Mucosa of descending colon (tissue), 3 donors: ENCODE data around the gene PFKL. TPM values are rescaled to one million over a fixed set of nuclear protein-coding genes. Genes with fewer than 3 reads are reported as not detected.
"Not testable (repeated sequence)": the region's sequence is repeated elsewhere in the genome, so short reads cannot be mapped to it uniquely, and the experiment has no call there.

Source experiments
- ATAC-seq: fragments of 200-7000 bp; cut with Tn5 transposase; one replicate; pipeline ENCODE4 v1.9.1; 2020; ENCODE audit warnings: mild to moderate bottlenecking, moderate library complexity
- DNase-seq, 3 donors: peaks; one replicate each; pipeline ENCODE4 v3.0.0-alpha.2; 2020
- H3K36me3 ChIP-seq: fragments of 200-600 bp; one replicate; pipeline ENCODE4 v1.8.0; 2021; ENCODE audit warnings: low read depth, mild to moderate bottlenecking
- H3K4me1 ChIP-seq: fragments of 200-600 bp; one replicate; pipeline ENCODE4 v1.8.0; 2021; ENCODE audit warnings: low read depth, mild to moderate bottlenecking
- H3K4me3 ChIP-seq: fragments of 200-600 bp; one replicate; pipeline ENCODE4 v1.8.0; 2021; ENCODE audit warnings: mild to moderate bottlenecking
- H3K9me3 ChIP-seq: fragments of 200-600 bp; one replicate; pipeline ENCODE4 v1.8.0; 2021; ENCODE audit warnings: mild to moderate bottlenecking
- intact Hi-C, 2 donors: fragments of 100-400 bp; cut with DNase I in 1 of 2; cut with micrococcal nuclease in 1 of 2; formaldehyde crosslinking; loops; one replicate each; pipeline versions ENCODE4 v1.11.0 to v1.11.1; 2022; cut with DNase I, micrococcal nuclease
- total RNA-seq, 3 donors: library from RNA; stranded (reverse); fragmentation: NEBNext Ultra II Directional in 2 of 3; extraction: Animal tissue kit (Norgen Biotek cat#: 25700) in 2 of 3; gene quantifications; one replicate each; pipeline versions ENCODE4 v1.2.1 to v1.2.4, GENCODE V29; 2021 to 2023
- TF ChIP-seq, protein P1 (sequence below): fragments of 200-600 bp; IDR thresholded peaks from one replicate; pipeline ENCODE4 v1.8.0; 2022; ENCODE audit warnings: antibody characterized with exemption, mild to moderate bottlenecking
- donor health status: DM: no; HTN: no; CAD: no; lungs with moderate emphysema.
- donor health status: DM: no; HTN: no; CAD: no.
- donor health status: DM: no; HTN: yes; CAD: no.

Gene PFKL
- total RNA-seq, 3 donors from 2014 or later: 150 to 299 (median 237) TPM

DNA sequence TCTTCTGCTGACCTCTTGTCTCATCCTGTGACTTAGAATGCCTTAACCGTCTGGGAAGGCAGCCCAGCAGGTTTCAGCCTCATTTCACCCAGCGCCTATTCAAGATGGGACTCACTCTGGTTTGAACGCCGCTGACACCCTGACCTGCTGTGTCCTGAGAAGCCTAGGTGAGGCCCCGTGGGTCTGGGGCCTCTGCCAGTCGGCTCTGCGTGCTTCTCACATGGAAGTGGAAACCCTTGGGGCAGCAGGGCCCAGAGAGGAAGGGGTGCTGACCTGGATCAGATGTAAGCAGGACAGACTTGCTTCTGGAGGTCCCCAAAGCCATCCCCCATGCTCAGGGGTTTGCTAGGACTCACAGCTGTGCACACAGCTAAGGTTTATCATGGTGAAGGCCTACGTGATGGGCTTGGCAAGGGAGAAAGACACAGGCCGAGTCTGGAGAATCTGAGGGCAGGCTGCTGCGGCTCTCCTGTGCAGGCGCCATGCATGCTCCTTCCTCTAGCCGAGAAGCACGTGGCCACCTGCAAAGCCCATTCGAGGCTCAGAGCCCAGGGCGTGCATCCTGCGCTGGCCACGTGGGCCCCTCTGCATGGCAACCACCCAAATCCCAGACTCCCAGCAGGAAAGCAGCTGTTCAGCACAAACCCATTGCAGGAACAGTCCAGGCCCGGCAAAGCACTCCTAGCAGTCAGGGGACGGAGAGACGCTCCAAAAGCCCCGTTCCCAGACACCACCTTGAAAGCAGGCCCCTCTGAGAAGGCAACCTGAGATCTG is 57.4 kb downstream of the PFKL start:
- H3K4me3 ChIP-seq: no peak overlapping the region
- intact Hi-C loops: no loop called here
- ATAC-seq: no peak

DNA sequence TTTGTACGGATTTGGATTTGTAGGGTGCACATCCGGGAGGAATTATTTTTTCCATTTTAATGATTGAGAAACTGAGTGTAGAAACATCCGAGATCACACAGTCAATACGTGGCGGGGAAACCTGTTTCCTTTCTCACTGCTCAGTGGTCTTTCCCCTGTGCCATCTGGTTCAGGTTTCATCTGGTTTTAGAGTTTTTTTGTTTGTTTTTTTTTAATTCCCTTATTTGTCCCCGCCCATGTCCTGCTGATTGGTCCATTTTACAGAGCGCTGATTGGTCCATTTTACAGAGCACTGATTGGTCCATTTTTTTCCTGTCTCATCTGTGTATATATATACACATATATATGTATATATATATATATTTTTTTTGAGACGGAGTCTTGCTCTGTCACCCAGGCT is 59.5 kb downstream of the PFKL start:
- ATAC-seq (no peak), DNase-seq (no peak)
- intact Hi-C loops: no loop called here
- no peaks in the 10 kb centered on the region for H3K36me3 ChIP-seq
- H3K4me1 ChIP-seq: no peaks in the 10 kb centered on the region
- H3K4me3 ChIP-seq: no peak overlapping the region
- no peaks in the 10 kb centered on the region for H3K9me3 ChIP-seq
- TF ChIP-seq, protein P1, sequence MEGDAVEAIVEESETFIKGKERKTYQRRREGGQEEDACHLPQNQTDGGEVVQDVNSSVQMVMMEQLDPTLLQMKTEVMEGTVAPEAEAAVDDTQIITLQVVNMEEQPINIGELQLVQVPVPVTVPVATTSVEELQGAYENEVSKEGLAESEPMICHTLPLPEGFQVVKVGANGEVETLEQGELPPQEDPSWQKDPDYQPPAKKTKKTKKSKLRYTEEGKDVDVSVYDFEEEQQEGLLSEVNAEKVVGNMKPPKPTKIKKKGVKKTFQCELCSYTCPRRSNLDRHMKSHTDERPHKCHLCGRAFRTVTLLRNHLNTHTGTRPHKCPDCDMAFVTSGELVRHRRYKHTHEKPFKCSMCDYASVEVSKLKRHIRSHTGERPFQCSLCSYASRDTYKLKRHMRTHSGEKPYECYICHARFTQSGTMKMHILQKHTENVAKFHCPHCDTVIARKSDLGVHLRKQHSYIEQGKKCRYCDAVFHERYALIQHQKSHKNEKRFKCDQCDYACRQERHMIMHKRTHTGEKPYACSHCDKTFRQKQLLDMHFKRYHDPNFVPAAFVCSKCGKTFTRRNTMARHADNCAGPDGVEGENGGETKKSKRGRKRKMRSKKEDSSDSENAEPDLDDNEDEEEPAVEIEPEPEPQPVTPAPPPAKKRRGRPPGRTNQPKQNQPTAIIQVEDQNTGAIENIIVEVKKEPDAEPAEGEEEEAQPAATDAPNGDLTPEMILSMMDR: no peak

More for the DNA sequence above, 57.4 kb downstream of the PFKL start:
- Histone ChIP-seq H3K4me1 (peaks cover 3% of the 10 kb centered on the region), H3K9me3 (no peaks in the 10 kb centered on the region), H3K36me3 (no peaks in the 10 kb centered on the region)
- TF ChIP-seq, protein P1: no peak
- no peak for DNase-seq

DNA sequence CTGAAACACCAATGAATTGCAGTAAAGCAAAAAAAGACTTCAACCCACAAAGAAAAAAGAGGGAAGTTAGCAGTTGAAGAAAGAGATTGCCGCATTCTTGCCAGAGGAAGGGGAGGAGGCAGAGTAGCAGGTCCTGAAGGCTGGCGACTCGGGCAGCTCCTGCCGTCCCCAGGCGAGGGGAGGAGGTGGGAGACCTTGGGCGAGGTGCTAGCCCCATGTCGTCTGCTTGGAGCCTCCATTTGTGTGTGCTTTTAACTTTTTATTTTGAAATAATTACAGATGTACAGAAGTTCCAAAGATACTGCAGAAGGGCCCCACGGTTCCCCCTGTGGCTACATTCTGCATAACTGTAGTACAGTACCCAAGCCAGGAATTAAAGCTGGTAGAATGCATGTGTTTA is 60.3 kb downstream of the PFKL start:
- ATAC-seq: peak; percentile 14
- no peak overlapping the region for H3K4me3 ChIP-seq
- no peaks in the 10 kb centered on the region for H3K4me1 ChIP-seq
- TF ChIP-seq, protein P1: no peak
- DNase-seq: no peak
- intact Hi-C loops: no loop called here
- no peaks in the 10 kb centered on the region for H3K9me3 ChIP-seq
- H3K36me3 ChIP-seq: no peaks in the 10 kb centered on the region

GRCh38 chr21:44361903-44362302 is 62.0 kb downstream of the PFKL start:
- H3K9me3 ChIP-seq, H3K4me1 ChIP-seq, intact Hi-C loops, DNase-seq, H3K36me3 ChIP-seq, ATAC-seq, H3K4me3 ChIP-seq: not testable (repeated sequence)

GRCh38 chr21:44363278-44363677 is 63.4 kb downstream of the PFKL start:
- Histone ChIP-seq H3K9me3 (no peaks in the 10 kb centered on the region), H3K4me1 (no peaks in the 10 kb centered on the region), H3K36me3 (no peaks in the 10 kb centered on the region), H3K4me3 (no peak overlapping the region)
- TF ChIP-seq, protein P1: no peak
- intact Hi-C loops: no loop called here
- ATAC-seq (no peak), DNase-seq (no peak)

DNA sequence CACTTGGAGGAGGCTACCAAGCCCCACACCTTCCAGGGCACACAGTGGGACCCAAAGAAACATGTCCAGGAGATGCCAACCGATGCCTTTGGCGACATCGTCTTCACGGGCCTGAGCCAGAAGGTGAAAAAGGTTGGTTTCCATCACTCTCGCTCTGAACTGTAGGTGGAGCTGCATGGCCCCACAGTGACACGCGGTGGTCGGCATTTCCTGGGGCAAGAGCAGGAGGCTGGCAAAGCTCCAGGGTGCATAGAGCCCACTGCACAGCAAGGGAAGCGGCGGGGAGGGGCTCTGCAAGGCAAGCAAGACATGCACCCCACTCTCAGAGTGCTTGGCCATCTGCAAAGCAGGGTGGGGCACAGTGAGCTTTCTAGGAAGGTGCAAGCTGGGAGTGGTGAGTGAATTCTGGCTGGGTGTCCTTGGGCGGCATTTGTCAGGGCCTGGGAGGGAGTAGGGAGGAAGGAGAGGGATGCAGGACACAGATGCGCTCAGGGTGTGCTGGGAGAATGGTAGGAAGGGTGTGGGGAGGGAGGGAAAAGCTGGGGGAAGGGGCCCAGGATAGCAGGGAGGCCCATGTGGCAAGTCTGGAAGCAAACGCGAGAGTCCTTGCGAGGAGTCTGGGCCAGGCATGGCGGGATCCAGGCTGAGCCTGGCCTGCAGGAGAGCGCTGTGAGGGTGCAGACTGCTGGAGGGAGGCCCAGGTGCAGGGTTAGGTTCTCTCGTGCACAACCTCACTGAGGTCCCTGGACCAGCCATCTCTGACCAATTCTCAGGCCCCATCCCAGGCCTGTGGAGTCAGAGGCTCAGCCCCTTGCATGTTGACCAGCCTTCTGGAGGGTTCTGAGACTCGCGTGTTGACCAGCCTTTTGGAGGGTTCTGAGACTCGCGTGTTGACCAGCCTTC is 64.5 kb downstream of the PFKL start:
- Histone ChIP-seq H3K4me3 (no peak overlapping the region), H3K4me1 (no peaks in the 10 kb centered on the region), H3K9me3 (no peaks in the 10 kb centered on the region), H3K36me3 (no peaks in the 10 kb centered on the region)
- DNase-seq: no peak
- intact Hi-C loops: no loop called here
- TF ChIP-seq, protein P1: no peak
- no peak for ATAC-seq
